Muscle layer of colon (tissue), 2 donors: ENCODE data around the gene RASA2.
A peak's percentile ranks its signal among the peaks of the same experiment; 100 is the strongest.

Experiments
- H3K27ac ChIP-seq: one replicate; pipeline ENCODE4 v1.7.0; 2013; ENCODE audit warnings: low read depth, mild to moderate bottlenecking, low read length, moderate library complexity
- H3K27me3 ChIP-seq, 2 donors: one replicate each; pipeline ENCODE4 v1.7.0; 2013; ENCODE audit warnings: low read length in 2 of 2, mild to moderate bottlenecking in 2 of 2; ENCODE audit not compliant: insufficient read depth in 2 of 2, control insufficient read depth in 1 of 2
- H3K36me3 ChIP-seq: one replicate; pipeline ENCODE4 v1.7.0; 2013; ENCODE audit warnings: mild to moderate bottlenecking, low read length; ENCODE audit not compliant: insufficient read depth
- H3K4me1 ChIP-seq: one replicate; pipeline ENCODE4 v1.7.0; 2013; ENCODE audit warnings: mild to moderate bottlenecking, low read length; ENCODE audit not compliant: insufficient read depth
- H3K4me3 ChIP-seq, 2 donors: one replicate each; pipeline ENCODE4 v1.7.0; 2013; ENCODE audit warnings: low read length in 2 of 2, low read depth in 1 of 2, mild to moderate bottlenecking in 1 of 2, moderate library complexity in 1 of 2
- H3K9ac ChIP-seq: one replicate; pipeline ENCODE4 v1.7.0; 2013; ENCODE audit warnings: low read length
- H3K9me3 ChIP-seq: one replicate; pipeline ENCODE4 v1.7.0; 2013; ENCODE audit warnings: mild to moderate bottlenecking, low read length
- donor health status: abdominal sarcoma.
- donor health status: Adenocarcinoma of cecum.

RASA2 gene

GRCh38 chr3:141448606-141449220, 38.1 kb upstream of the RASA2 start:
- Histone ChIP-seq H3K27ac (peak overlapping the region; percentile 52), H3K27me3 (no peaks in the 10 kb centered on the region), H3K9ac (peak overlapping the region; percentile 25), H3K4me3 (no peak overlapping the region), H3K4me1 (peaks cover 41% of the 10 kb centered on the region), H3K36me3 (peaks cover 39% of the 10 kb centered on the region), H3K9me3 (no peaks in the 10 kb centered on the region)

- H3K27ac ChIP-seq: peak overlapping the region; percentile 52
- peaks cover 37% of the 10 kb centered on the region for H3K4me1 ChIP-seq
- no peaks in the 10 kb centered on the region for H3K9me3 ChIP-seq
Measured at GRCh38 chr3:141449424-141449823, 37.4 kb upstream of the RASA2 start.

GRCh38 chr3:141450727-141451375, 36.0 kb upstream of the RASA2 start:
- Histone ChIP-seq H3K9ac (no peak overlapping the region), H3K27me3 (no peaks in the 10 kb centered on the region), H3K36me3 (peaks cover 17% of the 10 kb centered on the region), H3K27ac (peak overlapping the region; percentile 14), H3K9me3 (no peaks in the 10 kb centered on the region), H3K4me3 (no peak overlapping the region), H3K4me1 (peaks cover 39% of the 10 kb centered on the region)

More at GRCh38 chr3:141449424-141449823, 37.4 kb upstream of the RASA2 start:
- no peaks in the 10 kb centered on the region for H3K27me3 ChIP-seq
- H3K36me3 ChIP-seq: peaks cover 32% of the 10 kb centered on the region
- no peak overlapping the region for H3K4me3 ChIP-seq
- peak overlapping the region; percentile 25 for H3K9ac ChIP-seq

GRCh38 chr3:141452045-141452444, 34.8 kb upstream of the RASA2 start:
- Histone ChIP-seq H3K27me3 (no peaks in the 10 kb centered on the region), H3K4me3 (no peak overlapping the region), H3K4me1 (peaks cover 39% of the 10 kb centered on the region), H3K36me3 (peaks cover 7% of the 10 kb centered on the region), H3K27ac (no peak overlapping the region), H3K9ac (peak overlapping the region; percentile 11), H3K9me3 (no peaks in the 10 kb centered on the region)

GRCh38 chr3:141452773-141453172, 34.1 kb upstream of the RASA2 start:
- no peak overlapping the region for H3K4me3 ChIP-seq
- H3K4me1 ChIP-seq: peaks cover 39% of the 10 kb centered on the region
- H3K9ac ChIP-seq: no peak overlapping the region
- peaks cover under 1% of the 10 kb centered on the region for H3K36me3 ChIP-seq
- no peaks in the 10 kb centered on the region for H3K27me3 ChIP-seq
- no peaks in the 10 kb centered on the region for H3K9me3 ChIP-seq
- H3K27ac ChIP-seq: no peak overlapping the region

- Histone ChIP-seq H3K27me3 (no peaks in the 10 kb centered on the region), H3K27ac (no peak overlapping the region), H3K9ac (no peak overlapping the region), H3K36me3 (no peaks in the 10 kb centered on the region), H3K4me3 (no peak overlapping the region), H3K4me1 (peaks cover 34% of the 10 kb centered on the region), H3K9me3 (no peaks in the 10 kb centered on the region)
Measured at GRCh38 chr3:141454054-141454453, 32.8 kb upstream of the RASA2 start.

GRCh38 chr3:141454906-141455602, 31.8 kb upstream of the RASA2 start:
- Histone ChIP-seq H3K9ac (no peak overlapping the region), H3K27ac (no peak overlapping the region), H3K27me3 (no peaks in the 10 kb centered on the region), H3K9me3 (no peaks in the 10 kb centered on the region), H3K4me1 (peaks cover 25% of the 10 kb centered on the region), H3K36me3 (no peaks in the 10 kb centered on the region), H3K4me3 (no peak overlapping the region)

- Histone ChIP-seq H3K9ac (no peak overlapping the region), H3K4me1 (peaks cover 24% of the 10 kb centered on the region), H3K9me3 (no peaks in the 10 kb centered on the region), H3K36me3 (no peaks in the 10 kb centered on the region), H3K27ac (no peak overlapping the region), H3K4me3 (no peak overlapping the region), H3K27me3 (no peaks in the 10 kb centered on the region)
Measured at GRCh38 chr3:141455603-141456300, 31.1 kb upstream of the RASA2 start.

- peaks cover 20% of the 10 kb centered on the region for H3K4me1 ChIP-seq
- H3K27ac ChIP-seq: no peak overlapping the region
- H3K9ac ChIP-seq: no peak overlapping the region
- H3K36me3 ChIP-seq: no peaks in the 10 kb centered on the region
- no peak overlapping the region for H3K4me3 ChIP-seq
- H3K27me3 ChIP-seq: no peaks in the 10 kb centered on the region
- H3K9me3 ChIP-seq: no peaks in the 10 kb centered on the region
Measured at GRCh38 chr3:141456301-141456625, 30.6 kb upstream of the RASA2 start.

GRCh38 chr3:141457624-141458236, 29.1 kb upstream of the RASA2 start:
- Histone ChIP-seq H3K27ac (no peak overlapping the region), H3K27me3 (no peaks in the 10 kb centered on the region), H3K9me3 (no peaks in the 10 kb centered on the region)

GRCh38 chr3:141459008-141459407, 27.8 kb upstream of the RASA2 start:
- Histone ChIP-seq H3K4me3 (no peak overlapping the region), H3K27me3 (no peaks in the 10 kb centered on the region), H3K9me3 (no peaks in the 10 kb centered on the region), H3K9ac (no peak overlapping the region), H3K36me3 (no peaks in the 10 kb centered on the region), H3K4me1 (peaks cover 12% of the 10 kb centered on the region), H3K27ac (no peak overlapping the region)

More at GRCh38 chr3:141457624-141458236, 29.1 kb upstream of the RASA2 start:
- Histone ChIP-seq H3K36me3 (no peaks in the 10 kb centered on the region), H3K9ac (no peak overlapping the region), H3K4me3 (no peak overlapping the region), H3K4me1 (peaks cover 12% of the 10 kb centered on the region)
